ENCODE measurements around the gene SIK2. TPM values are rescaled to one million over a fixed set of nuclear protein-coding genes. Genes with fewer than 3 reads are reported as not detected.

SIK2 gene
- polyA plus RNA-seq, 1 experiment, result 23.4 TPM

GRCh38 chr11:111571829-111572501 is 30.3 kb upstream of the SIK2 start:
- Histone ChIP-seq H3K27ac (ENCODE audit: low read depth, low read length) (no peak overlapping the region), H3K27me3 (ENCODE audit: control insufficient read depth, insufficient read depth, low read length) (no peaks in the 10 kb centered on the region), H3K9me3 (ENCODE audit: control insufficient read depth, insufficient read depth, low read length) (no peaks in the 10 kb centered on the region), H3K4me3 (ENCODE audit: low read depth, low read length) (no peak overlapping the region)
- ChIA-PET POLR2A (no interaction called here), CTCF (interaction anchor here (0.5 to 3.1 kb wide), 3 partner anchors 15 to 29 kb away, joined by 3 to 13 read pairs (median 4); no protein-coding TSS in a partner anchor)
- no peak for TF ChIP-seq CTCF (IDR thresholded peaks at IDR 0.05; ENCODE audit: low read depth, low read length)
- DNase-seq (ENCODE audit: low read depth, low spot score), result no peak

- CTCF ChIA-PET, result interaction anchor here (3.1 kb wide), 1 partner anchor 15 kb away, joined by 13 read pairs; no protein-coding TSS in a partner anchor
Measured at GRCh38 chr11:111572581-111572980, 29.7 kb upstream of the SIK2 start.

DNA sequence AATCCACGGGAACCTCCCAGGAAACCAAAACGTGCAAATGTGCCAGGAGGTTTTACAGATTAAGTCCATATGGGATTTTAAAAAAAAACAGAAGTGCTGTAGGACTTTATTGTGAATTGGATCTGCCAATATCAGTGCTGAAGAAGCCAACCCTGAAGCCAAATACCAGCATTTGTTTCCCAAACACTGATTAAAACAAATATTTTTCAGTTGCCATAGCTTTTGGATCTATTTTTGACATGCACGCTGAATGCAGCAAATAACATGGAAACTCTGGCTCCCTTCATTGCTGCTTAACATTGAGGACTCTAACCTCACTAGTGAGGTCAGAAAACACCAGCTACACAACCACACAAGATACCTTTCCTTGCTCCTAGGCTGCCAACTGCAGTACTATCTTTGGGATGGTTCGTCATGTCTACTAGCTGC is 28.4 kb upstream of the SIK2 start:
- CTCF ChIA-PET, result interaction anchor here (3.1 kb wide), 1 partner anchor 13 kb away, joined by 13 read pairs; no protein-coding TSS in a partner anchor
- POLR2A ChIA-PET, result no interaction called here
- Histone ChIP-seq H3K27me3 (ENCODE audit: control insufficient read depth, insufficient read depth, low read length) (no peaks in the 10 kb centered on the region), H3K9me3 (ENCODE audit: control insufficient read depth, insufficient read depth, low read length) (no peaks in the 10 kb centered on the region), H3K27ac (ENCODE audit: low read depth, low read length) (no peak overlapping the region), H3K4me3 (ENCODE audit: low read depth, low read length) (no peak overlapping the region)
- no peak for DNase-seq (ENCODE audit: low read depth, low spot score)
- TF ChIP-seq CTCF (IDR thresholded peaks at IDR 0.05; ENCODE audit: low read depth, low read length), result no peak

More at GRCh38 chr11:111572581-111572980, 29.7 kb upstream of the SIK2 start:
- no peaks in the 10 kb centered on the region for H3K27me3 ChIP-seq (ENCODE audit: control insufficient read depth, insufficient read depth, low read length)
- H3K27ac ChIP-seq (ENCODE audit: low read depth, low read length), result no peak overlapping the region
- DNase-seq (ENCODE audit: low read depth, low spot score), result no peak
- no peaks in the 10 kb centered on the region for H3K9me3 ChIP-seq (ENCODE audit: control insufficient read depth, insufficient read depth, low read length)
- TF ChIP-seq CTCF (IDR thresholded peaks at IDR 0.05; ENCODE audit: low read depth, low read length), result no peak
- POLR2A ChIA-PET, result no interaction called here
- no peak overlapping the region for H3K4me3 ChIP-seq (ENCODE audit: low read depth, low read length)

- CTCF ChIA-PET, result interaction anchor here (1.4 to 3.1 kb wide), 2 partner anchors 13 to 119 kb away, joined by 3 to 13 read pairs; no protein-coding TSS in a partner anchor
- POLR2A ChIA-PET, result no interaction called here
- Histone ChIP-seq H3K27ac (ENCODE audit: low read depth, low read length) (no peak overlapping the region), H3K27me3 (ENCODE audit: control insufficient read depth, insufficient read depth, low read length) (no peaks in the 10 kb centered on the region), H3K4me3 (ENCODE audit: low read depth, low read length) (no peak overlapping the region), H3K9me3 (ENCODE audit: control insufficient read depth, insufficient read depth, low read length) (no peaks in the 10 kb centered on the region)
- DNase-seq (ENCODE audit: low read depth, low spot score), result no peak
- no peak for TF ChIP-seq CTCF (IDR thresholded peaks at IDR 0.05; ENCODE audit: low read depth, low read length)
Measured at GRCh38 chr11:111574373-111575225, 27.6 kb upstream of the SIK2 start.
